Activated naive CD4-positive, alpha-beta T cell treated with anti-CD3 and anti-CD28 coated beads, Interleukin-2, amount 50 U/mL, for 24 hours (primary cell): ENCODE results near the gene OR2T10.
"Not testable (repeated sequence)": the region's sequence is repeated elsewhere in the genome, so short reads cannot be mapped to it uniquely, and the experiment has no call there.

Experiments used
- H3K27ac Mint-ChIP-seq: one replicate; pipeline ENCODE4 v1.8.0; 2021; ENCODE audit warnings: mild to moderate bottlenecking, mixed read lengths
- H3K27me3 Mint-ChIP-seq: one replicate; pipeline ENCODE4 v1.8.0; 2021; ENCODE audit warnings: mixed read lengths
- H3K36me3 Mint-ChIP-seq: one replicate; pipeline ENCODE4 v1.8.0; 2021; ENCODE audit warnings: mixed read lengths
- H3K4me1 Mint-ChIP-seq: one replicate; pipeline ENCODE4 v1.8.0; 2021; ENCODE audit warnings: mixed read lengths
- H3K4me3 Mint-ChIP-seq: one replicate; pipeline ENCODE4 v1.8.0; 2021; ENCODE audit warnings: mild to moderate bottlenecking, mixed read lengths
- H3K9me3 Mint-ChIP-seq: one replicate; pipeline ENCODE4 v1.8.0; 2021; ENCODE audit warnings: mixed read lengths

Gene OR2T10, protein sequence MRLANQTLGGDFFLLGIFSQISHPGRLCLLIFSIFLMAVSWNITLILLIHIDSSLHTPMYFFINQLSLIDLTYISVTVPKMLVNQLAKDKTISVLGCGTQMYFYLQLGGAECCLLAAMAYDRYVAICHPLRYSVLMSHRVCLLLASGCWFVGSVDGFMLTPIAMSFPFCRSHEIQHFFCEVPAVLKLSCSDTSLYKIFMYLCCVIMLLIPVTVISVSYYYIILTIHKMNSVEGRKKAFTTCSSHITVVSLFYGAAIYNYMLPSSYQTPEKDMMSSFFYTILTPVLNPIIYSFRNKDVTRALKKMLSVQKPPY

GRCh38 chr1:248597589-248597988 lies at the start of gene OR2T10:
Gene OR2T10 (minus strand): TSS chr1:248597700. CDS start chr1:248593768, 3,932 bp downstream.
- peaks cover 1% of the 10 kb centered on the region for H3K36me3 Mint-ChIP-seq
- H3K27me3 Mint-ChIP-seq: no peaks in the 10 kb centered on the region
- peak within 1 kb of the TSS; percentile 85 for H3K27ac Mint-ChIP-seq
- no peaks in the 10 kb centered on the region for H3K9me3 Mint-ChIP-seq
- H3K4me3 Mint-ChIP-seq: no peak within 1 kb of the TSS
- peaks cover 7% of the 10 kb centered on the region for H3K4me1 Mint-ChIP-seq

DNA sequence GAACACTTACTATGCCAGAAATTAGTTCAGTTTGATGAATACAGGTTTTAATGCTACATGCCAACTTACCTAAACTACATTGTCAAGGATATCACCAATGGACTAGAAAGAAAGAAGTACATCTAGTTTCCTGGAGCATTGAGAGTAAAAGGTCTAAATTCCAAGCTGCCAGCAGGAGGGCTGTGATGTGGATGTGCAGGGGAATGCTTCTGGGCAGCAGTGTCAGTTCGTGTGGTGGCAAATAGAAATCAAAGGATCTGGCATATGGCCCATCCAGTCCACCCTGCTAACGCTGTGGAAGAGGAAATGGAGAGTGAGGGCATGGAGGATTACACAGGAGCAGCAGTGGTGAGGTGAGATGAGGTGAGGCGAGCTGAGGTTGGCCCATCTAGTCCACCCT lies 47.7 kb upstream of the OR2T10 start, which contains the start of gene OR2T35:
OR2T35 (minus strand) TSS at position 101 of the 400 bp plus-strand sequence. CDS start 6,020 bp downstream, outside the sequence.
- H3K27me3 Mint-ChIP-seq, H3K4me3 Mint-ChIP-seq, H3K36me3 Mint-ChIP-seq, H3K4me1 Mint-ChIP-seq, H3K9me3 Mint-ChIP-seq, H3K27ac Mint-ChIP-seq: not testable (repeated sequence)

GRCh38 chr1:248642971-248643651 lies 45.6 kb upstream of the OR2T10 start:
- H3K27me3 Mint-ChIP-seq, H3K4me1 Mint-ChIP-seq, H3K27ac Mint-ChIP-seq, H3K4me3 Mint-ChIP-seq, H3K9me3 Mint-ChIP-seq, H3K36me3 Mint-ChIP-seq: not testable (repeated sequence)

- H3K27ac Mint-ChIP-seq, H3K36me3 Mint-ChIP-seq, H3K27me3 Mint-ChIP-seq, H3K9me3 Mint-ChIP-seq, H3K4me1 Mint-ChIP-seq, H3K4me3 Mint-ChIP-seq: not testable (repeated sequence)
Measured at GRCh38 chr1:248641583-248641982, 44.1 kb upstream of the OR2T10 start.

DNA sequence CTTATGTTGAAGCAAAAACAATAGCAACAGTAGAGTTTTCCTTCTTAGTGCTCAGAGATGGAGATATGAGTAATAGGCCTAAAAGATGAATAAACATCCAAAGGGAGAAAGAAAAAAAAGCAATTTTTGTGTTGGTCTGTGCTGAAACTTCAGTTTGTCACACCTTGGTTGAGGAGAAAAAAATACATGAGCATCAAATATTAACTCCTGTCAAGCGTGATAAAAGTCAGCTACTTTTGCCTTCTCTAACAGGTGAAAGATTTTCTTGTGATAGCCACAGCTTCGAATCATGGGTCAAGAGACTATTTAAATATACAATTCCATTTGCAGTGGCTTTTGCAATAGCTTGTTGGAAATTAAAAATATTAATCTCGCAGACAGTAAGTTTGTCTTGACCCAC lies 43.4 kb upstream of the OR2T10 start:
- H3K27ac Mint-ChIP-seq, H3K4me1 Mint-ChIP-seq, H3K9me3 Mint-ChIP-seq, H3K27me3 Mint-ChIP-seq, H3K36me3 Mint-ChIP-seq, H3K4me3 Mint-ChIP-seq: not testable (repeated sequence)

GRCh38 chr1:248639652-248640051 lies 42.2 kb upstream of the OR2T10 start:
- not testable (repeated sequence) for H3K27me3 Mint-ChIP-seq, H3K36me3 Mint-ChIP-seq, H3K4me1 Mint-ChIP-seq, H3K27ac Mint-ChIP-seq, H3K4me3 Mint-ChIP-seq, H3K9me3 Mint-ChIP-seq

GRCh38 chr1:248636612-248637011 lies 39.1 kb upstream of the OR2T10 start:
- H3K9me3 Mint-ChIP-seq, H3K4me1 Mint-ChIP-seq, H3K27me3 Mint-ChIP-seq, H3K36me3 Mint-ChIP-seq, H3K4me3 Mint-ChIP-seq, H3K27ac Mint-ChIP-seq: not testable (repeated sequence)

GRCh38 chr1:248634991-248635390 lies 37.5 kb upstream of the OR2T10 start, which contains the start of gene OR2T11:
Gene OR2T11 (minus strand): TSS chr1:248635091. CDS start chr1:248627128, 7,963 bp downstream.
- not testable (repeated sequence) for H3K27ac Mint-ChIP-seq, H3K9me3 Mint-ChIP-seq, H3K4me3 Mint-ChIP-seq, H3K4me1 Mint-ChIP-seq, H3K36me3 Mint-ChIP-seq, H3K27me3 Mint-ChIP-seq

GRCh38 chr1:248631354-248632008 lies 34.0 kb upstream of the OR2T10 start:
- no peak overlapping the region for H3K27ac Mint-ChIP-seq
- H3K27me3 Mint-ChIP-seq: no peaks in the 10 kb centered on the region
- H3K4me3 Mint-ChIP-seq: no peak overlapping the region
- H3K4me1 Mint-ChIP-seq: no peaks in the 10 kb centered on the region
- H3K36me3 Mint-ChIP-seq: no peaks in the 10 kb centered on the region
- H3K9me3 Mint-ChIP-seq: no peaks in the 10 kb centered on the region

DNA sequence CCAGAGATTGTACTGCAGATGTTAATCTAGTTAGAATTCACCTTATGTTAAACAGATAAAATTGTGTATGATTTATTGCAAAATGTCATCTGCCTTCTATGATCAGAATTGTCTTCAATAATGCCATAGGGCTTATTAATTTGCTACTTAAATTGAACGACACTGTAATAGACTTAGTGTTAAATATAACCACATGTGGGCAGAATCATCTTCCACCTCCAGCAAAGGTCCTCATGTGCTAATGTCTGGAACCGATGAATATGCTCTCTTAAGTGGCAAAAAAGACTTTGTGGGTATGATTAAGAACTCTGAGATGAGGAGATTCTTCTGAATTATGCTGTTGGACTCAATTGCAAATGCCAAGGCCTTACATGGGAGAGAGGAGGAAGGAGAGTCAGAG lies 33.1 kb upstream of the OR2T10 start:
- no peaks in the 10 kb centered on the region for H3K27me3 Mint-ChIP-seq
- no peak overlapping the region for H3K4me3 Mint-ChIP-seq
- no peaks in the 10 kb centered on the region for H3K36me3 Mint-ChIP-seq
- peak overlapping the region; percentile 4 for H3K27ac Mint-ChIP-seq
- no peaks in the 10 kb centered on the region for H3K9me3 Mint-ChIP-seq
- H3K4me1 Mint-ChIP-seq: no peaks in the 10 kb centered on the region

DNA sequence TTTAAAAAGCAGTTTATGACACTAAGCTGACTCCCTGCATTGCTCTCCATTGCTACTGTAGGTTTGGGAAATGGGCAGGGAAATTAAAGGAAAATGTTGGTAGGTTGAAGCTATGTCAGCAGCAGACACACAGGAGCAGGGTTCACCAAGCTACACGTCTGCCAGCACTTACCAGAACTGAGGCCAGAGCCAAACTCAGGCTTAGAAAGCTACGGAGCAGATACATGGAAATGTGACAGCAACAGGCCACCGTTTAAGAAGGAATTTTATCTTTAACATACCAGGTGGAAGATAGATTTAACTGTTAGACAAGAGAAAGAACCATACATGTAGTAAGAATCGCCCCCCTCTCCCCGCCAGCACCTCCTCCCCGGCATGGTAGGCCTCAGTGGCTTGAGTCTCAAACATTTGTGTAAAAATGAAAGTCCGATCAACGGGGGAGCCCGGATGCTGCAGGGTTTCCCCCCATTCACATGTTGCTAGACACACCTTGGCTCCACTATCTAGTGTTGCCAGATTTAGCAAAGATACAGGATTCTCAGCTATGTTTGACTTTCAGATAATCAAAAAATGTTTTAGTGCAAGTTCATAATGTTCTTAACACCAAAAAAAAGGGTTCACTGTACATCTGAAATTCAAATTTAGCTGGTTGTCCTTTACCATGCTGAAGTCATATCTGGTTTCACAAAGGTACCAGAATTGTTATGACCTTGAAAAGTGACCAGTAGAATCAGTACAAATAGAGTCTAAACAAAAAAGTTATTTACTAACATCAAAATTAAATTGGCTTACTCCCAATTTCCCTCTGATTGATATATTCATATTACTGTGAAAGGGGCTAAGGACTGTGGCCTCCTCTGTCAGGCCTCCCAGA lies 30.7 kb upstream of the OR2T10 start:
- no peaks in the 10 kb centered on the region for H3K4me1 Mint-ChIP-seq
- H3K27ac Mint-ChIP-seq: no peak overlapping the region
- H3K36me3 Mint-ChIP-seq: no peaks in the 10 kb centered on the region
- H3K27me3 Mint-ChIP-seq: no peaks in the 10 kb centered on the region
- no peaks in the 10 kb centered on the region for H3K9me3 Mint-ChIP-seq
- no peak overlapping the region for H3K4me3 Mint-ChIP-seq

DNA sequence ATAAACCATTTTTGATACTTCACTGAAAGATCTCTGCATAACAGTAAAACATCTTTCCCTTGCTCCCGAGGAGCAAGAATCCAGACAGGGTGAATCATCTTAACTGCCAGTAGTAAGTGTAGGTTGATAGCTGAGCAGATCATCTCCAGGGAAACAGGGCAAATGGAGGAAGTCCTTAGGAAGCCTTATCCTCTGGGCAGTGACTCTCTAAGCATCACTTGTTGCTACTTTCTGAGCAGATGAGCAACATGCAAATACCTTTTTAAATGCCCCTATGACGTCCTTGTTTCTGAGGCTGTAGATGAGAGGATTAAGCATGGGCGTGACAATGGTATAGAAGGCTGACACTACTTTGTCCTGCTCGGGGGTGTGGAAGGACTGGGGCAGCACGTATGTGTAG lies 28.5 kb upstream of the OR2T10 start:
- Mint-ChIP-seq H3K4me1 (no peaks in the 10 kb centered on the region), H3K36me3 (no peaks in the 10 kb centered on the region), H3K4me3 (no peak overlapping the region), H3K9me3 (no peaks in the 10 kb centered on the region), H3K27me3 (no peaks in the 10 kb centered on the region), H3K27ac (no peak overlapping the region)

DNA sequence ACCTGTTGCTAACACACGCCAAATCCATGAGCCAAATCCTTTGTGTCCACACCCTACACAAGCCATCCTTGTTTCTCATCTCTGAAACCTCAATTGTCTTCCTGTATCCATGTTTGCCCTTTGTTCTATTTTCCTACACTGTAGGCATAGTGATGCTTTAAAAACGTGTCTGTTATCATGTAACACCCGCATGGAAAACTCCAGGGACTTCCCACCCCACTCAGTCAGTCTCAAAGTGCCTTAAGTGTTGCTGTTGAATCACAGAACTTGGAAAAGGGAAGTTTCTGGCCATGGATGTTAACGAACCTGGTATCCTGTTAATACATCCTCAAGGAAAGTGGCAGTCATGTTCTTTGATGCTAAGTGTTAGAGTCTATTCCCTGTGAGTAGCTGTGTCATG lies 27.7 kb upstream of the OR2T10 start:
- H3K27ac Mint-ChIP-seq: no peak overlapping the region
- H3K9me3 Mint-ChIP-seq: no peaks in the 10 kb centered on the region
- H3K36me3 Mint-ChIP-seq: no peaks in the 10 kb centered on the region
- no peak overlapping the region for H3K4me3 Mint-ChIP-seq
- H3K4me1 Mint-ChIP-seq: no peaks in the 10 kb centered on the region
- H3K27me3 Mint-ChIP-seq: no peaks in the 10 kb centered on the region

DNA sequence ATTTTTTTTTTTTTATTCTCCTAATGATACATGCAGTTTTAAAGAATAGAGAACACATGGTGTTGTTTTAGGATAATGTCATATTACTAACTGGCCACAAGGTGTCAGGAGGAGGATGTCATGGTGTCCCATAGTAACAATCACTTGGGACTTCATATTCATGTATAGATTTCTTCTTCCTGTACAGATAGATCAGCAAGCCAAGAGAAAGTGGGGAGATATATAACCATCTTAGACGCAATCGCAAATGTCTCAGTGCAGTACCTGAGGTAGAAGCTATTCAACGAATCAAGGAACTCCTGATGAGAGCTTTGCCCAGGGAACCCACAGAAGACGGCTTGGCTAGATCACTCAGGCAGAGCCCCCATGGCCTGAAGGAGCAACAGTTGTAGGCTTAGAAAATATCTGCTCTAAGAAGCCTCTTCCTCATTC lies 25.1 kb upstream of the OR2T10 start:
- H3K9me3 Mint-ChIP-seq: no peaks in the 10 kb centered on the region
- no peak overlapping the region for H3K27ac Mint-ChIP-seq
- peaks cover 9% of the 10 kb centered on the region for H3K4me1 Mint-ChIP-seq
- no peaks in the 10 kb centered on the region for H3K27me3 Mint-ChIP-seq
- H3K36me3 Mint-ChIP-seq: no peaks in the 10 kb centered on the region
- no peak overlapping the region for H3K4me3 Mint-ChIP-seq

- Mint-ChIP-seq H3K27me3 (no peaks in the 10 kb centered on the region), H3K4me3 (no peak overlapping the region), H3K9me3 (no peaks in the 10 kb centered on the region), H3K27ac (no peak overlapping the region), H3K4me1 (peaks cover 9% of the 10 kb centered on the region), H3K36me3 (no peaks in the 10 kb centered on the region)
Measured at GRCh38 chr1:248621770-248622169, 24.3 kb upstream of the OR2T10 start.
